Body of pancreas (tissue), 4 donors: ENCODE data around the gene MAGOH. TPM values are rescaled to one million over a fixed set of nuclear protein-coding genes. Genes with fewer than 3 reads are reported as not detected.

Experiments used
- ATAC-seq: fragments of 150-250 bp; one replicate; pipeline ENCODE4 v1.9.1; 2016
- DNase-seq, 4 donors: peaks; one replicate each; pipeline ENCODE4 v3.0.0-alpha.2; 2019
- H3K27ac ChIP-seq, 4 donors: fragments of 200-600 bp; sonication (generic); 1 replicate in 3 of 4; 2 replicates in 1 of 4; pipeline versions ENCODE4 v1.5.1 to v1.6.1; 2016 to 2019; ENCODE audit warnings: mild to moderate bottlenecking in 1 of 4, mixed read lengths in 1 of 4, moderate library complexity in 1 of 4
- H3K27me3 ChIP-seq, 2 donors: fragments of 200-600 bp; sonication (generic); one replicate each; pipeline ENCODE4 v1.6.0; 2016; ENCODE audit warnings: mild to moderate bottlenecking in 1 of 2
- H3K36me3 ChIP-seq, 2 donors: fragments of 200-600 bp; sonication (generic); replicated peaks in 1 of 2; 2 replicates each; pipeline ENCODE4 v1.5.1; 2016; ENCODE audit warnings: low read depth in 2 of 2; ENCODE audit not compliant: insufficient read depth in 1 of 2
- H3K4me1 ChIP-seq: fragments of 200-600 bp; sonication (generic); one replicate; pipeline ENCODE4 v1.6.0; 2016
- H3K4me3 ChIP-seq, 2 donors: fragments of 200-600 bp; sonication (generic); 1 replicate in 1 of 2; 2 replicates in 1 of 2; pipeline ENCODE4 v1.5.1; 2016 to 2019
- H3K9me3 ChIP-seq, 3 donors: fragments of 200-600 bp; sonication (generic); 1 replicate in 2 of 3; 2 replicates in 1 of 3; pipeline ENCODE4 v1.5.1; 2016
- CTCF ChIP-seq, 7 experiments: fragments of 450-650 bp in 4 of 7; fragments of 200-600 bp in 3 of 7; sonication (generic) in 3 of 7; IDR thresholded peaks; one replicate each; pipeline ENCODE4 v1.5.1; 2016 to 2019; ENCODE audit warnings: antibody characterized with exemption in 7 of 7
- POLR2A ChIP-seq, 3 donors: fragments of 450-650 bp; IDR thresholded peaks; one replicate each; pipeline ENCODE4 v1.6.1; 2016; ENCODE audit warnings: antibody characterized with exemption in 3 of 3, mild to moderate bottlenecking in 2 of 3
- WGBS, 2 donors: methylation state at CpG; one replicate each; pipeline ENCODE4 v1.1.5; 2017; 5-methylcytosine and 5-hydroxymethylcytosine counted together
- intact Hi-C: fragments of 100-400 bp; cut with DNase I; formaldehyde crosslinking; loops from one replicate; pipeline ENCODE4 v1.15.1; 2023
- total RNA-seq, 2 donors: library from RNA; depleted of rRNA; stranded (reverse); fragments of >200 nt; gene quantifications; one replicate each; pipeline ENCODE4 v1.1.0, GENCODE V29; 2016

The MAGOH gene
- total RNA-seq, 2 donors from 2014 or later, result 9.6 to 15.2 TPM

DNA sequence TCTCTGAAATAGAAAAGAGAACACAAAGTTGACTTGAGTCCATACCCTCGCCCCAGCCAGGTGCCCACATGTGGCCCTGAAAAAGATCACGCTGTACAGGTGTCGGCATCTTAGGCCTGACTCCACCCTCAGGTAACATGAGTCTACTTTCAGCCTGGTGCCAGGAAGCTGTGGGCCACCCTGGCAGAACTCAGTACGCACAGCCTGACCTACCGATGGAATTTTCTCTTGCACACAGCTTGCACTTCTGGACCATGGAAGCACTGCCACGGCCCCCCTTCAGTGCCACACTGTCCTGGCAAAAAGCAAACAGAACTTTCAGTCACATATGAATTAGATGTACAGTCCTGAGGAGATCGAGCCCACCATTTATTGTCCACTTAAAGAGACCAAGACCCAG lies 20.1 kb downstream of the MAGOH start:
- ATAC-seq, result no peak
- peaks cover 20% of the 10 kb centered on the region for H3K4me1 ChIP-seq
- H3K9me3 ChIP-seq, result no peaks in the 10 kb centered on the region
- no peaks in the 10 kb centered on the region for H3K27me3 ChIP-seq
- 49 to 60% methylated on average over 7 of the region's 7 CpGs for WGBS, 2 donors
- H3K27ac ChIP-seq, result no peak overlapping the region
- peak in 1 of 4 donors; percentile 31 for DNase-seq
- intact Hi-C loops, result no loop called here
- no peak overlapping the region for H3K4me3 ChIP-seq
- TF ChIP-seq POLR2A (IDR thresholded peaks at IDR 0.05) (no peak), CTCF (IDR thresholded peaks at IDR 0.05) (no peak)
- H3K36me3 ChIP-seq, result peaks cover 0 to 11% of the 10 kb centered on the region in 2 donors

GRCh38 chr1:53214376-53214940 lies 23.9 kb downstream of the MAGOH start:
- TF ChIP-seq POLR2A (IDR thresholded peaks at IDR 0.05) (no peak), CTCF (IDR thresholded peaks at IDR 0.05) (no peak)
- Histone ChIP-seq H3K27ac (no peak overlapping the region), H3K4me1 (peaks cover 7% of the 10 kb centered on the region), H3K4me3 (no peak overlapping the region), H3K27me3 (no peaks in the 10 kb centered on the region), H3K9me3 (no peaks in the 10 kb centered on the region), H3K36me3 (peaks cover 0 to 31% of the 10 kb centered on the region in 2 donors)
- WGBS, 2 donors, result 80 to 82% methylated on average over 5 of the region's 5 CpGs
- intact Hi-C loops, result no loop called here
- ATAC-seq (no peak), DNase-seq (no peak)

- H3K27ac ChIP-seq, result no peak overlapping the region
- no peak overlapping the region for H3K4me3 ChIP-seq
- no peaks in the 10 kb centered on the region for H3K27me3 ChIP-seq
- no peaks in the 10 kb centered on the region for H3K9me3 ChIP-seq
- intact Hi-C loops, result no loop called here
- TF ChIP-seq POLR2A (IDR thresholded peaks at IDR 0.05) (no peak), CTCF (IDR thresholded peaks at IDR 0.05) (no peak)
- no peaks in the 10 kb centered on the region for H3K4me1 ChIP-seq
- ATAC-seq (no peak), DNase-seq (no peak)
- H3K36me3 ChIP-seq, result peaks cover 0 to 36% of the 10 kb centered on the region in 2 donors
- 95 to 96% methylated on average over 11 of the region's 11 CpGs for WGBS, 2 donors
Observed at GRCh38 chr1:53210954-53211353, 27.4 kb downstream of the MAGOH start.

- H3K36me3 ChIP-seq, result peaks cover 4 to 36% of the 10 kb centered on the region in 2 donors
- H3K27ac ChIP-seq, result no peak overlapping the region
- H3K4me3 ChIP-seq, result no peak overlapping the region
- TF ChIP-seq POLR2A (IDR thresholded peaks at IDR 0.05) (no peak), CTCF (IDR thresholded peaks at IDR 0.05) (no peak)
- WGBS, 2 donors, result 62 to 63% methylated on average over 7 of the region's 7 CpGs
- no peaks in the 10 kb centered on the region for H3K27me3 ChIP-seq
- peak in 1 of 4 donors; percentile 52 for DNase-seq
- no peaks in the 10 kb centered on the region for H3K4me1 ChIP-seq
- no peak for ATAC-seq
- intact Hi-C loops, result no loop called here
- H3K9me3 ChIP-seq, result no peaks in the 10 kb centered on the region
Observed at GRCh38 chr1:53210352-53210751, 28.0 kb downstream of the MAGOH start.

- no peak overlapping the region for H3K27ac ChIP-seq
- 83 to 100% methylated on average over 1 of the region's 1 CpG for WGBS, 2 donors
- no peaks in the 10 kb centered on the region for H3K4me1 ChIP-seq
- intact Hi-C loops, result no loop called here
- TF ChIP-seq POLR2A (IDR thresholded peaks at IDR 0.05), result no peak
- TF ChIP-seq CTCF (IDR thresholded peaks at IDR 0.05), result no peak
- H3K27me3 ChIP-seq, result no peaks in the 10 kb centered on the region
- H3K36me3 ChIP-seq, result peaks cover 4 to 33% of the 10 kb centered on the region in 2 donors
- H3K4me3 ChIP-seq, result no peak overlapping the region
- H3K9me3 ChIP-seq, result no peaks in the 10 kb centered on the region
- no peak for DNase-seq
- no peak for ATAC-seq
Observed at GRCh38 chr1:53207726-53208125, 30.6 kb downstream of the MAGOH start.
